CD14-positive monocyte (primary cell): ENCODE results near the gene GOLIM4. TPM values are rescaled to one million over a fixed set of nuclear protein-coding genes. Genes with fewer than 3 reads are reported as not detected.

Source experiments
- DNase-seq, 3 donors: peaks; one replicate each; pipeline ENCODE4 v3.0.0-alpha.2; 2011 to 2022
- H2AFZ ChIP-seq: 2 replicates; pipeline ENCODE4 v1.6.0; 2012; ENCODE audit warnings: mild to moderate bottlenecking, low read depth, low read length, inconsistent platforms; ENCODE audit not compliant: insufficient read depth, poor library complexity, severe bottlenecking
- H3K27ac ChIP-seq, 2 donors: 1 replicate in 1 of 2; 2 replicates in 1 of 2; pipeline ENCODE4 v1.5.1; 2012 to 2013; ENCODE audit warnings: low read length in 2 of 2, control low read depth in 1 of 2, inconsistent platforms in 1 of 2, low read depth in 1 of 2, mild to moderate bottlenecking in 1 of 2
- H3K27me3 ChIP-seq, 2 donors: one replicate each; pipeline versions ENCODE4 v1.6.0 to v1.6.1; 2011 to 2013; ENCODE audit warnings: low read length in 2 of 2; ENCODE audit not compliant: control insufficient read depth in 2 of 2, insufficient read depth in 2 of 2
- H3K36me3 ChIP-seq, 2 donors: replicated peaks in 1 of 2; 1 replicate in 1 of 2; 2 replicates in 1 of 2; pipeline versions ENCODE4 v1.5.1 to v1.6.1; 2012 to 2013; ENCODE audit warnings: low read length in 2 of 2, control low read depth in 1 of 2, inconsistent platforms in 1 of 2, mild to moderate bottlenecking in 1 of 2; ENCODE audit not compliant: insufficient read depth in 2 of 2, control insufficient read depth in 1 of 2
- H3K4me1 ChIP-seq, 2 donors: 1 replicate in 1 of 2; 2 replicates in 1 of 2; pipeline versions ENCODE4 v1.5.1 to v1.6.1; 2012 to 2013; ENCODE audit warnings: low read length in 2 of 2, control low read depth in 1 of 2, inconsistent platforms in 1 of 2, mild to moderate bottlenecking in 1 of 2, moderate library complexity in 1 of 2; ENCODE audit not compliant: insufficient read depth in 2 of 2, control insufficient read depth in 1 of 2
- H3K4me2 ChIP-seq: replicated peaks from 2 replicates; pipeline ENCODE3; 2012; ENCODE audit warnings: low read length, moderate library complexity, mild to moderate bottlenecking; ENCODE audit not compliant: poor library complexity, severe bottlenecking; ENCODE audit errors: extremely low read depth
- H3K4me3 ChIP-seq, 3 experiments: fragments of 200-600 bp in 1 of 3; sonication (generic) in 1 of 3; replicated peaks in 1 of 3; 1 replicate in 2 of 3; 2 replicates in 1 of 3; pipeline ENCODE4 v1.5.1; 2011 to 2013; ENCODE audit warnings: low read length in 3 of 3, mild to moderate bottlenecking in 3 of 3, control low read depth in 2 of 3, low read depth in 2 of 3, inconsistent platforms in 1 of 3, moderate library complexity in 1 of 3
- H3K79me2 ChIP-seq: 2 replicates; pipeline ENCODE4 v1.6.0; 2012; ENCODE audit warnings: mild to moderate bottlenecking, control low read depth, inconsistent platforms, low read length, moderate library complexity; ENCODE audit not compliant: insufficient read depth
- H3K9ac ChIP-seq: 2 replicates; pipeline ENCODE4 v1.6.0; 2017; ENCODE audit warnings: low read length, mild to moderate bottlenecking; ENCODE audit not compliant: insufficient read depth, poor library complexity, severe bottlenecking
- H3K9me3 ChIP-seq, 2 donors: replicated peaks in 1 of 2; 1 replicate in 1 of 2; 2 replicates in 1 of 2; pipeline versions ENCODE4 v1.5.1 to v1.6.1; 2012 to 2013; ENCODE audit warnings: low read length in 2 of 2, control low read depth in 1 of 2; ENCODE audit not compliant: control insufficient read depth in 1 of 2, insufficient read depth in 1 of 2
- H4K20me1 ChIP-seq: 2 replicates; pipeline ENCODE4 v1.6.0; 2012; ENCODE audit warnings: mild to moderate bottlenecking, low read length, control low read depth, moderate library complexity; ENCODE audit not compliant: insufficient read depth
- H3K27ac Mint-ChIP-seq, 7 donors: one replicate each; pipeline ENCODE4 v1.8.0; 2020; ENCODE audit warnings: mild to moderate bottlenecking in 7 of 7, mixed read lengths in 7 of 7, moderate library complexity in 6 of 7, inconsistent platforms in 2 of 7
- H3K27me3 Mint-ChIP-seq, 3 donors: one replicate each; pipeline ENCODE4 v1.8.0; 2021 to 2022; ENCODE audit warnings: low read depth in 3 of 3, mild to moderate bottlenecking in 3 of 3, mixed read lengths in 3 of 3, moderate library complexity in 3 of 3, inconsistent platforms in 1 of 3
- H3K36me3 Mint-ChIP-seq, 2 donors: one replicate each; pipeline ENCODE4 v1.8.0; 2020; ENCODE audit warnings: mixed read lengths in 2 of 2, inconsistent platforms in 1 of 2, mild to moderate bottlenecking in 1 of 2
- H3K4me1 Mint-ChIP-seq: one replicate; pipeline ENCODE4 v1.8.0; 2020; ENCODE audit warnings: mild to moderate bottlenecking, mixed read lengths
- H3K4me3 Mint-ChIP-seq, 2 donors: one replicate each; pipeline ENCODE4 v1.8.0; 2020; ENCODE audit warnings: mild to moderate bottlenecking in 2 of 2, mixed read lengths in 2 of 2, moderate library complexity in 1 of 2
- H3K9me3 Mint-ChIP-seq, 7 donors: one replicate each; pipeline ENCODE4 v1.8.0; 2020 to 2022; ENCODE audit warnings: mixed read lengths in 7 of 7, mild to moderate bottlenecking in 6 of 7, moderate library complexity in 6 of 7, inconsistent platforms in 2 of 7
- CTCF ChIP-seq: fragments of 200-600 bp; IDR thresholded peaks from one replicate; pipeline ENCODE4 v1.8.0; 2022; ENCODE audit warnings: antibody characterized with exemption, mild to moderate bottlenecking
- WGBS: methylation state at CpG from one replicate; pipeline ENCODE4 v1.1.5; 2013; ENCODE audit warnings: missing lambda C conversion rate; ENCODE audit not compliant: insufficient coverage; 5-methylcytosine and 5-hydroxymethylcytosine counted together
- intact Hi-C, 2 donors: fragments of 100-400 bp; cut with micrococcal nuclease; formaldehyde crosslinking; loops; one replicate each; pipeline versions ENCODE4 v1.15.0 to v1.15.1; 2023
- polyA plus RNA-seq, 3 donors: library from polyadenylated mRNA; depleted of rRNA in 1 of 3; unstranded in 2 of 3; stranded (reverse) in 1 of 3; fragments of 300-500 nt in 2 of 3; fragments of >200 nt in 1 of 3; fragmentation: Illumina TruSeq in 2 of 3; gene quantifications; 1 replicate in 2 of 3; 2 replicates in 1 of 3; pipeline ENCODE4 v1.2.3, GENCODE V29; 2012 to 2021

GOLIM4 gene
- polyA plus RNA-seq, 3 donors: 3.5 to 6.4 (median 5.8) TPM

GRCh38 chr3:168104361-168104760 lies 8.6 kb upstream of the GOLIM4 start:
- intact Hi-C loops: no loop called here
- Histone ChIP-seq H3K9ac (no peak overlapping the region), H3K36me3 (no peaks in the 10 kb centered on the region), H3K4me3 (no peak overlapping the region), H4K20me1 (no peaks in the 10 kb centered on the region), H3K27ac (no peak overlapping the region), H3K9me3 (no peaks in the 10 kb centered on the region), H3K79me2 (no peaks in the 10 kb centered on the region), H3K4me2 (no peak overlapping the region), H3K27me3 (no peaks in the 10 kb centered on the region), H3K4me1 (no peaks in the 10 kb centered on the region), H2AFZ (no peak overlapping the region)
- TF ChIP-seq CTCF: no peak
- Mint-ChIP-seq H3K36me3 (no peaks in the 10 kb centered on the region), H3K4me1 (no peaks in the 10 kb centered on the region), H3K9me3 (peaks cover 0 to 2% (median 0%) of the 10 kb centered on the region in 7 donors), H3K27ac (no peak overlapping the region), H3K27me3 (peaks cover 0 to 1% (median 0%) of the 10 kb centered on the region in 3 donors), H3K4me3 (no peak overlapping the region)
- DNase-seq: no peak

GRCh38 chr3:168102735-168103410 lies 7.1 kb upstream of the GOLIM4 start:
- H3K9me3 Mint-ChIP-seq: peaks cover 0 to 2% (median 0%) of the 10 kb centered on the region in 7 donors
- no peaks in the 10 kb centered on the region for H3K27me3 ChIP-seq
- no peak overlapping the region for H3K4me2 ChIP-seq
- no peak overlapping the region for H3K27ac Mint-ChIP-seq
- peaks cover 0 to 1% (median 0%) of the 10 kb centered on the region in 3 donors for H3K27me3 Mint-ChIP-seq
- H4K20me1 ChIP-seq: no peaks in the 10 kb centered on the region
- H3K4me1 ChIP-seq: no peaks in the 10 kb centered on the region
- DNase-seq: no peak
- H3K9me3 ChIP-seq: no peaks in the 10 kb centered on the region
- no peak overlapping the region for H3K9ac ChIP-seq
- no peak overlapping the region for H2AFZ ChIP-seq
- no peaks in the 10 kb centered on the region for H3K36me3 Mint-ChIP-seq
- H3K4me3 Mint-ChIP-seq: no peak overlapping the region
- 100% methylated on average over 1 of the region's 4 CpGs for WGBS
- H3K79me2 ChIP-seq: no peaks in the 10 kb centered on the region
- intact Hi-C loops: no loop called here
- no peaks in the 10 kb centered on the region for H3K4me1 Mint-ChIP-seq
- no peaks in the 10 kb centered on the region for H3K36me3 ChIP-seq
- no peak overlapping the region for H3K27ac ChIP-seq
- TF ChIP-seq CTCF: no peak
- no peak overlapping the region for H3K4me3 ChIP-seq
